Measurements from ENCODE around the gene MPHOSPH9.
"Not testable (repeated sequence)": the region's sequence is repeated elsewhere in the genome, so short reads cannot be mapped to it uniquely, and the experiment has no call there.

The MPHOSPH9 gene

DNA sequence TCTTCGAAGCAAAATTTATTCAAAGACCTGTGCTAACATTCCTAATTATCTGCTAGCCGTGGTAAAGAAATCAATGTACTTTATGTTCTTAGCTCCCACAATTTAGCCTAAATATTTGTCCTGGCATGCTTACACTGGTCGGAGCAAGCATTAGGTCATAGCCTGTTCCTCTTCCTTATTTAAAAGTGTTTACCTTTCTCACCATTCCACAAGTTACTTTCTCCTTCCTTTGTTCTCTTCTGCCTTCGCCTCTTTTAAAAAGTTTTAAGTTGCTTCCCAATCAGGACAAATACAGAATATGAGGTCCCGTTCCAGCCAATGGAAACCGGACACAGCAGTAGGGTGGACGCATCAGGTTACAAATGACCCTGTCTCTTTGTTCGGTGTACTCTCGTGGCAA, 27.1 kb upstream of the MPHOSPH9 start:
- no peak for DNase-seq (ENCODE audit: low spot score)

DNA sequence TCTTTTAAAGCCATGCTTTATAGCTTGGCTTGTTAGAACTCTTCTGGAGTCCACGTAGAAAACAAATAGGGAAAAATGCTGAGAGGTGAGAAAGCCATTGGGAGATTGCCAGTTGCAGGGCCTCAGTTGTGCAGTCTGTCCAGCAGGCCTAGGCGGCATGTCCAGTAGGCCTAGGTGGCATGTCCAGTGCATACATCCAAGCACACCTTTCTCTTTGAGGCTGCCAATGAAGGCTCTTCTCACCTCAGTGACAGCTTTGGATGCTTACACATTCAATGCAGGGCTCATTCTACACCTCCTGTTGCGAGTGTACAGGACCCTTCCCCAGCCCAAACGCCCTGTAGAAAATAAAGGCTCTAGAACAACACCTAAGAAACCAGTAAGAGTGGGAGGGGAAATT, 25.7 kb upstream of the MPHOSPH9 start:
- no peak for DNase-seq (ENCODE audit: low spot score)

DNA sequence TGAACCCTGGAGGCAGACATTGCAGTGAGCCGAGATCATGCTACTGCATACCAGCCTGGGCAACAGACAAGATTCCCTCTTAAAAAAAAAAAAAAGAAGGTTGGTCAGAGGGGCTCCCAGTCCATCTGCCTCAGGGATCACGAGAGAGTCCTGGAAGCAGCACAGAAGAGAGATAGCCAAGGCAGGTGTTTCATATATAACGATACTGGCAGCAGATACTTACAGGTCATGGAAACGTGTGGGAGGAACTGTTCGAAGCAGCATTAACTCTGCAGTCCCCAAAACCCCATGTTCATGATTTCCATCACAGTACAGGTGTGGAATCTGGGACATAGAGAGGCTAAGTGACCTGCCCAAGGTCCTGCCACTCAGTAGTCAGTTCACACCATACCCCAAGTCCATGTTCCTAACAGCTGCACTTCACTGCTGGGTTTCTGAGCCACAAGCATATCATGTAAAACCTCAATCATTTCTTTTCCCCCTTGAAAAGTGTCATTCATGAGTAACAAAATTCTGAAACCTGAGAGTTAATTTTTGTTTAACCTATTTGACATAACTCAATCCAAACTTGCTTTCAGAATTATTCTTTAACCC, 22.0 kb upstream of the MPHOSPH9 start:
- DNase-seq (ENCODE audit: low spot score): no peak

DNA sequence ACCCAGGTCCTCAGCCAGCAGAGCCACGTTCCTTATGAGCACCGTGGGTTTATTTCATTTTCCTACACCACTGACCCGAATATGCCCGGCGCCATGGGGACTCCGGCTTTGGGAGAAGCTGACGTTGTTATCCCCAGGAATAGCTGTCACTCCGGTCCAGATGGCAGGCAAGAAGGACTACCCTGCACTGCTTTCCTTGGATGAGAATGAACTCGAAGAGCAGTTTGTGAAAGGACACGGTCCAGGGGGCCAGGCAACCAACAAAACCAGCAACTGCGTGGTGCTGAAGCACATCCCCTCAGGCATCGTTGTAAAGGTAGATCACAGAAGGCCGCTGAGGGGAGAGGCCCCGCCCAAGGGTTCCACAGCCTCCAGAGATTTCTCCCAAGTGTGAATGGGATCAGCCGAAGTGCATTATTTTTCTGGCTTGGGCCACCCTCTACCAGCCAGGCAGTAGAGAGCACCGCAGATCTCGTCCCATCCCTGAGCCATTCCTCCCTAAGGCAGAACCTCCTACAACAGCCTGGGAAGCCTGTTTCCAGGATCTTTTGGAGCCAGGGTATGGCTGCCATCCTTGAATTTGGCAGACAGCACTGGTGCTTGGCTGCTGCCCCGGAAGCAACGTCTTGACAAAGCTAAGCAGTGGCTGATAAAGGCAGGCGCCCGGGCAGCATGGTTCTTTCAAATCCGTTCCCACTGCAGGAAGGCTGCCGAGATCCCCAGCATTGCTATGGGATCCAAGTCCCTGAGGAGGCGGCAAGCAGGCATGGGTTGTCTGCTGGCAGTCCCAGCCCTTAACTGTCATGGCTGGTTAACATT, 20.9 kb upstream of the MPHOSPH9 start:
- DNase-seq (ENCODE audit: low spot score): no peak

DNA sequence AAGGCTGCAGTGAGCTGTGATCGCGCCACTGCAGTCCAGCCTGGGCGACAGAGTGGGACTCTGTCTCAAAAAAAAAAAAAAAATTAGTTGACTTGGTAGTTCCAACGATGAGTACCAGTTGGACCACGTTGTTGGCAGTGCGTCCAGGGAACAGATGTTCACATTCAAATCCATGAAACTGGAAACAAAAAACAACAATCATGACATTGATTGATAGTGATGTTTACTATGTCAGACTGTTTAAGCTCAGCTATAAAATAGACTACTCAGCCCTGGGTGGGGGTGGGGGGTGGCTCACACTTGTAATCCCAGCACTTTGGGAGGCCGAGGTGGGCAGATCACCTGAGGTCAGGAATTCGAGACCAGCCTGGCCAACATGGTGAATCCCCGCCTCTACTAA, 19.4 kb upstream of the MPHOSPH9 start:
- not testable (repeated sequence) for DNase-seq (ENCODE audit: low spot score)

GRCh38 chr12:123251403-123252076, 18.6 kb upstream of the MPHOSPH9 start:
- DNase-seq (ENCODE audit: low spot score): no peak

DNA sequence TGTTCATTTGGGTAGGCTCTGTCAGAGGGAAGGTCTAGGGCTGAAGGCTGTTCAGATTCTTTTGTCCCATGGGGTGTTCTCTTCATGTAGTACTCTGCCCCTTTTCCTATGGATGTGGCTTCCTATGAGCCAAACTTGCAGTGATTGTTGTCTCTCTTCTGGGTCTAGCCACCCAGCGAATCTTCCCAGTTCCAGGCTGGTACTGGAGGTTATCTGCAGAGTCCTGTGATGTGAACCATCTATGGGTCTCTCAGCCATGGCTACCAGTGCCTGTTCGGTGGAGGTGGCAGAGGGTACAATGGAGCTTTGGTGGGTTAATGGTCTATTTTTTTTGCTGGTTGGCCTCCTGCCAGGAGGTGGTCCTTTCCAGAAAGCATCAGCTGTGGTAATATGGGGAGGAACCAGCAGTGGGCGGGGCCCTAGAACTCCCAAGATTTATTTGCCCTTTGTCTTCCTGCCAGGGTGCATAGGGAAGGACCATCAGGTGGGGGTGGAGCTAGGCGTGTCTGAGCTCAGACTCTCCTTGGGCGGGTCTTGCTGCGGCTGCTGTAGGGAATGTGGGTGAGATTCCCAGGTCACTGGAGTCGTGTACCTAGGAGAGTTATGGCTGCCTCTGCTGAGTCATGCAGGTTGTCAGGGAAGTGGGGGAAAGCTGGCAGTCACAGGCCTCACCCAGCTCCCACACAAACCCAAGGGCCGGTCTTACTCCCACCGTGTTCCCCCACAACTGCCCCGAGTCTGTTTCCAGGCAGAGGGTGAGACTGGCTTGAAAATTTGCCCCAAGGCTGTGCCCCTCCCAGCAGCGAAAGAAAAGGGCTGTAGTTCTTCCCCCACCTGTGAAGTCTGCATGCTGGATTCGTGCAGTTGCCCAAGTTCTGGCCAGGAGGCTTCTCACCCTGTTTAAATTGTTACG, 17.8 kb upstream of the MPHOSPH9 start:
- DNase-seq (ENCODE audit: low spot score): no peak

DNA sequence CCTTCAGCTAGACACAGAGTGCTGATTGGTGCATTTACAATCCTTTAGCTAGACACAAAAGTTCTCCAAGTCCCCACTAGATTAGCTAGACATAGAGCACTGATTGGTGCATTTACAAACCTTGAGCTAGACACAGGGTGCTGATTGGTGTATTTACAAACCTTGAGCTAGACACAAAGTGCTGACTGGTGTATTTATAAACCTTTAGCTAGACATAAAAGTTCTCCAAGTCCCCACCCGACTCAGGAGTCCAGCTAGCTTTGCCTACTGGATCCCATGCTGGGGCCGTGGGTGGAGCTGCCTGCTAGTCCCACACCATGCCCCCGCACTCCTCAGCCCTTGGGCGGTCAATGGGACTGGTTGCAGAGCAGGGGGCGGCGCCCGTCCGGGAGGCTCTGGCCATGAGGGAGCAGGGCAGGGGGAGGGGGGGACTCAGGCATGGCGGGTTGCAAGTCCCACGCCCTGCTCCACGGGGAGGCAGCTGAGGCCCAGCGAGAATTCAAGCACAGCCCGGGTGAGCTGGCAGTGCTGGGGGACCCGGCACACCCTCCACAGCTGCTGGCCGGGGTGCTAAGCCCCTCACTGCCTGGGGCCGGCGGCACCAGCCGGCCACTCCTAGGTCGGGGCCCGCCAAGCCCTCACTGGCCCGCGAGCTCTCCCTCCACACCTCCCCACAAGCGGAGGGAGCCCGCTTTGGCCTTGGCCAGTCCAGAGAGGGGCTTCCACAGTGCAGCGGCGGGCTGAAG, 16.2 kb upstream of the MPHOSPH9 start:
- not testable (repeated sequence) for DNase-seq (ENCODE audit: low spot score)

GRCh38 chr12:123248129-123248528, 15.2 kb upstream of the MPHOSPH9 start:
- not testable (repeated sequence) for DNase-seq (ENCODE audit: low spot score)

GRCh38 chr12:123245678-123246077, 12.7 kb upstream of the MPHOSPH9 start:
- DNase-seq (ENCODE audit: low spot score): no peak

GRCh38 chr12:123243671-123244262, 10.8 kb upstream of the MPHOSPH9 start:
- DNase-seq (ENCODE audit: low spot score): no peak

- no peak for DNase-seq (ENCODE audit: low spot score)
Measured at GRCh38 chr12:123242116-123242904, 9.4 kb upstream of the MPHOSPH9 start.

- no peak for DNase-seq (ENCODE audit: low spot score)
Measured at GRCh38 chr12:123238961-123239360, 6.0 kb upstream of the MPHOSPH9 start.

DNA sequence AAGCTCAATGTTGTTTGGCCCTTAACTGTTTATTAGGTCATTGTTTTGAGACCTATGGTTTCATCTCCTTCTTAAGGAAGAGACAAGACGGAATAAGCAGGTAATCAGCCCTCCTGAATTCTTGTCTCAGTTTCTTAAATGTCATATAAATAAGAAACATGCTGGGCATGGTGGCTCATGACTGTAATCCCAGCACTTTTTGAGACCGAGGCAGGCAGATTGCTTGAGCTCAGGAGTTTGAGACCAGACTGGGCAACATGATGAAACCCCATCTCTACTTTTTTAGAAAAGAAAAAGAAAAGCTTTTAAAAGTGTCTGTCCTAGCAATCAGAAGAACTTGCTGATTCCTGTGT, 5.4 kb upstream of the MPHOSPH9 start:
- DNase-seq (ENCODE audit: low spot score): no peak

GRCh38 chr12:123237646-123238329, 4.8 kb upstream of the MPHOSPH9 start:
- DNase-seq (ENCODE audit: low spot score): peak; percentile 69

- DNase-seq (ENCODE audit: low spot score): no peak
Measured at GRCh38 chr12:123233505-123234308, 766 bp upstream of the MPHOSPH9 start.

DNA sequence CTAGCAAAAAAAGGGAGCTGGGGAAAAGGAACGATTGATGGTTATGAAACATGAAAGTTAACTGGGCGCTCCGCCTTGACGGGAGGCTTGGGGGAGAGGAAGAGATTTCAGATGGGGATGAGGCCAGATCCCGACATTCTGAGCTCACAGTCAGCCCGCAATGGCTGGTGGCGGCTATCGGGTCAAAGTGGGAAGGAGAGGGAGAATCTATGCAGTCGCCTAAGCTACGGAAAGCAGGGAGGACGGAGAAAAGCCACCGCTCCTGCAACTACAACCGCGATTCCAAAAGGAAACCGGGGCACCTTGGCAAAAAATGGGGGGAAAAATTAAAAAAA, 502 bp downstream of the MPHOSPH9 start:
- DNase-seq (ENCODE audit: low spot score): no peak

DNA sequence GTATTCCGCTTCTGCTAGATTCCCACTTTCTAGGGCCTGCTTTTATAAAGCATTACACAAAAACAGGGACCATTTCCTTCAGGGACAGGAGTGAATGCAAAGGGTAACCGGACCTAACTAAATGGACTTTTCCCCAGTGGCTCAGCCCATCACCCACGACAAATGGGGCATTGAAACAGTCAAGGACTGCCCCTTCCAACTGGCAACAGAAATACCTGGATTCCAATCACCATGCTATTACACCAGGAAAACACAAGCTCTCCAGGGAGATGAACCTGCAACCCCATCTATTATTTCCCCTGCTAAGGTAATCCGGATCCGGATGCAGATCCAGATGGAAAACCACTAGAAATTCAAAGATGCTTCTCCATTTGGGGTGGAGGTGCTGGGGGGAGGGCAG, 1.0 kb downstream of the MPHOSPH9 start:
- no peak for DNase-seq (ENCODE audit: low spot score)

- no peak for DNase-seq (ENCODE audit: low spot score)
Measured at GRCh38 chr12:123229051-123229450, 3.9 kb downstream of the MPHOSPH9 start.

All from activated CD4-positive, alpha-beta T cell treated with anti-CD3 and anti-CD28 coated beads, Interleukin-2, Interleukin-4, amounts not matched to agents 100 ng/mL and 50 ng/mL, durations not matched to agents 16 hours and 8 hours (primary cell).